Liver (tissue), 9 donors: ENCODE results near the gene ACSS2. TPM values are rescaled to one million over a fixed set of nuclear protein-coding genes. Genes with fewer than 3 reads are reported as not detected.

ENCODE experiments used
- DNase-seq: peaks from one replicate; pipeline ENCODE4 v3.0.0-alpha.2; 2017; ENCODE audit warnings: low spot score
- H3K27ac ChIP-seq, 2 donors: one replicate each; pipeline ENCODE4 v1.7.0; 2013; ENCODE audit warnings: inconsistent platforms in 2 of 2, low read length in 2 of 2, control low read depth in 1 of 2, low read depth in 1 of 2, mild to moderate bottlenecking in 1 of 2
- H3K27me3 ChIP-seq, 4 donors: one replicate each; pipeline versions ENCODE4 v1.6.1 to v1.7.0; 2013; ENCODE audit warnings: low read length in 3 of 4, inconsistent platforms in 1 of 4, mild to moderate bottlenecking in 1 of 4, moderate library complexity in 1 of 4; ENCODE audit not compliant: control insufficient read depth in 4 of 4, insufficient read depth in 4 of 4
- H3K36me3 ChIP-seq, 4 donors: one replicate each; pipeline versions ENCODE4 v1.6.1 to v1.7.0; 2013; ENCODE audit warnings: low read length in 3 of 4, mild to moderate bottlenecking in 3 of 4, low read depth in 1 of 4, moderate library complexity in 1 of 4; ENCODE audit not compliant: control insufficient read depth in 4 of 4, insufficient read depth in 3 of 4
- H3K4me1 ChIP-seq, 4 donors: one replicate each; pipeline versions ENCODE4 v1.6.1 to v1.7.0; 2013; ENCODE audit warnings: low read length in 3 of 4, mild to moderate bottlenecking in 3 of 4, moderate library complexity in 1 of 4; ENCODE audit not compliant: control insufficient read depth in 4 of 4, insufficient read depth in 4 of 4
- H3K4me3 ChIP-seq, 3 donors: one replicate each; pipeline versions ENCODE4 v1.6.1 to v1.7.0; 2013; ENCODE audit warnings: low read length in 3 of 3, control low read depth in 1 of 3, low read depth in 1 of 3, mild to moderate bottlenecking in 1 of 3
- H3K9ac ChIP-seq, 2 donors: one replicate each; pipeline ENCODE4 v1.7.0; 2013; ENCODE audit warnings: low read length in 2 of 2, mild to moderate bottlenecking in 2 of 2, moderate library complexity in 2 of 2, control low read depth in 1 of 2, low read depth in 1 of 2
- H3K9me3 ChIP-seq, 4 donors: one replicate each; pipeline versions ENCODE4 v1.6.1 to v1.7.0; 2013; ENCODE audit warnings: low read length in 3 of 4; ENCODE audit not compliant: control insufficient read depth in 4 of 4
- ATF3 ChIP-seq: IDR thresholded peaks from 2 replicates; pipeline ENCODE4 v1.6.1; 2016; ENCODE audit warnings: antibody characterized with exemption
- EGR1 ChIP-seq, 2 donors: IDR thresholded peaks; 2 replicates each; pipeline ENCODE4 v1.6.1; 2016 to 2018; ENCODE audit warnings: antibody characterized with exemption in 2 of 2, low read depth in 2 of 2
- FOXA1 ChIP-seq: IDR thresholded peaks from 2 replicates; pipeline ENCODE4 v1.6.1; 2016; ENCODE audit warnings: antibody characterized with exemption
- FOXA2 ChIP-seq: IDR thresholded peaks from 2 replicates; pipeline ENCODE4 v1.6.1; 2016; ENCODE audit warnings: antibody characterized with exemption
- GABPA ChIP-seq, 2 donors: IDR thresholded peaks in 1 of 2; conservative IDR thresholded peaks in 1 of 2; 2 replicates each; pipeline ENCODE4 v1.6.1; 2016; ENCODE audit warnings: antibody characterized with exemption in 2 of 2, mild to moderate bottlenecking in 1 of 2, moderate library complexity in 1 of 2
- HNF4A ChIP-seq, 2 donors: conservative IDR thresholded peaks; 2 replicates each; pipeline ENCODE4 v1.6.1; 2016; ENCODE audit warnings: antibody characterized with exemption in 2 of 2, mild to moderate bottlenecking in 2 of 2
- HNF4G ChIP-seq: IDR thresholded peaks from 2 replicates; pipeline ENCODE4 v1.6.1; 2016; ENCODE audit warnings: antibody characterized with exemption
- JUND ChIP-seq, 2 donors: IDR thresholded peaks; 2 replicates each; pipeline ENCODE4 v1.6.1; 2016; ENCODE audit warnings: antibody characterized with exemption in 2 of 2
- MAX ChIP-seq: IDR thresholded peaks from 2 replicates; pipeline ENCODE4 v1.6.1; 2016; ENCODE audit warnings: antibody characterized with exemption
- NR2F2 ChIP-seq: IDR thresholded peaks from 2 replicates; pipeline ENCODE4 v1.6.1; 2016; ENCODE audit warnings: antibody characterized with exemption
- RAD21 ChIP-seq, 2 donors: IDR thresholded peaks; 2 replicates each; pipeline ENCODE4 v1.6.1; 2016; ENCODE audit warnings: antibody characterized with exemption in 2 of 2, mild to moderate bottlenecking in 2 of 2
- RXRA ChIP-seq, 2 donors: IDR thresholded peaks; 2 replicates each; pipeline ENCODE4 v1.6.1; 2017 to 2018; ENCODE audit warnings: antibody characterized with exemption in 2 of 2, mild to moderate bottlenecking in 1 of 2
- SP1 ChIP-seq: IDR thresholded peaks from 2 replicates; pipeline ENCODE4 v1.6.1; 2018; ENCODE audit warnings: antibody characterized with exemption, mild to moderate bottlenecking
- TAF1 ChIP-seq: conservative IDR thresholded peaks from 2 replicates; pipeline ENCODE4 v1.6.1; 2016; ENCODE audit warnings: antibody characterized with exemption, mild to moderate bottlenecking
- YY1 ChIP-seq: IDR thresholded peaks from 2 replicates; pipeline ENCODE4 v1.6.1; 2016; ENCODE audit warnings: antibody characterized with exemption, mild to moderate bottlenecking
- ZBTB33 ChIP-seq: IDR thresholded peaks from 2 replicates; pipeline ENCODE4 v1.6.1; 2016; ENCODE audit warnings: antibody characterized with exemption
- WGBS: extraction: QIAGEN DNeasy Blood & Tissue Kit; methylation state at CpG from one replicate; pipeline ENCODE4 v1.1.7; 2013; 5-methylcytosine and 5-hydroxymethylcytosine counted together
- polyA plus RNA-seq, 2 donors: library from polyadenylated mRNA; stranded (reverse) in 1 of 2; unstranded in 1 of 2; fragments of 200-250 nt in 1 of 2; fragments of >200 nt in 1 of 2; fragmentation: Nextera tagmentation in 1 of 2; extraction: Ambion mirVana in 1 of 2; gene quantifications; one replicate each; pipeline versions ENCODE4 v1.2.1 to v1.2.3, GENCODE V29; 2013 to 2015
- total RNA-seq, 2 donors: library from RNA; depleted of rRNA; stranded (reverse); fragments of >200 nt; gene quantifications; one replicate each; pipeline ENCODE4 v1.2.3, GENCODE V29; 2014
- TF ChIP-seq, protein P1 (sequence below): fragments of 150-350 bp; IDR thresholded peaks from 2 replicates; pipeline ENCODE4 v1.5.1; 2017; ENCODE audit warnings: improper control_type of control experiment, low read depth, low read length; ENCODE audit not compliant: missing input control
- TF ChIP-seq, protein P2 (sequence below): IDR thresholded peaks from 2 replicates; pipeline ENCODE4 v1.6.1; 2016; ENCODE audit warnings: antibody characterized with exemption, mild to moderate bottlenecking
- donor health status: healthy.
- donor health status: healthy.
- donor health status: healthy.
- donor health status: healthy.
- donor health status: healthy.

The ACSS2 gene
- total and polyA plus RNA-seq, 4 donors: 29.8 to 260 (median 80.0) TPM

DNA sequence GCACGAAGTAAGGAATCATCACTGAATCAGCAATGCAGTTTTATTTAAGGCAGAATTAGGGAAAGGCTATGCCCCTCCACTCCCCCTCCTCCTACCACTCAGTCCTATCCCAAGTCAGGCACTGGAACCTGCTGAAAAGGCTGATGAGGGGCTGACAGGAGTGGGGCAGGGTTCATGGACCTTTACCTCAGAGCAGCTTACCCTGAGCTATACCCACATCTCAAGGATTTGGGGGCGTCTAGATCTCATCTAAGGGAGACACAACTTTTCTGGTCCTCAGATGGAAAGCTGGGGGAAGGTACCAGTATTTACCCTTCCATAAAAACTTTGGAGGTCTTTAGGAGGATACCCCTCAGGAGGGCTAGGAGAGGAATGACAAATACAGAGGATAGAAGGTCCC is 52.0 kb downstream of the ACSS2 start:
- 90% methylated on average over 2 of the region's 2 CpGs for WGBS
- Histone ChIP-seq H3K4me1 (no peaks in the 10 kb centered on the region), H3K36me3 (peaks cover 11 to 73% (median 54%) of the 10 kb centered on the region in 4 donors), H3K9ac (no peak overlapping the region), H3K27ac (no peak overlapping the region), H3K4me3 (no peak overlapping the region), H3K27me3 (no peaks in the 10 kb centered on the region), H3K9me3 (no peaks in the 10 kb centered on the region)
- TF ChIP-seq RAD21 (IDR thresholded peaks at IDR 0.05): no peak
- no peak for TF ChIP-seq GABPA (IDR thresholded peaks at IDR 0.05 in 1 of 2, conservative IDR thresholded peaks at IDR 0.05 in 1 of 2)
- TF ChIP-seq, protein P1, sequence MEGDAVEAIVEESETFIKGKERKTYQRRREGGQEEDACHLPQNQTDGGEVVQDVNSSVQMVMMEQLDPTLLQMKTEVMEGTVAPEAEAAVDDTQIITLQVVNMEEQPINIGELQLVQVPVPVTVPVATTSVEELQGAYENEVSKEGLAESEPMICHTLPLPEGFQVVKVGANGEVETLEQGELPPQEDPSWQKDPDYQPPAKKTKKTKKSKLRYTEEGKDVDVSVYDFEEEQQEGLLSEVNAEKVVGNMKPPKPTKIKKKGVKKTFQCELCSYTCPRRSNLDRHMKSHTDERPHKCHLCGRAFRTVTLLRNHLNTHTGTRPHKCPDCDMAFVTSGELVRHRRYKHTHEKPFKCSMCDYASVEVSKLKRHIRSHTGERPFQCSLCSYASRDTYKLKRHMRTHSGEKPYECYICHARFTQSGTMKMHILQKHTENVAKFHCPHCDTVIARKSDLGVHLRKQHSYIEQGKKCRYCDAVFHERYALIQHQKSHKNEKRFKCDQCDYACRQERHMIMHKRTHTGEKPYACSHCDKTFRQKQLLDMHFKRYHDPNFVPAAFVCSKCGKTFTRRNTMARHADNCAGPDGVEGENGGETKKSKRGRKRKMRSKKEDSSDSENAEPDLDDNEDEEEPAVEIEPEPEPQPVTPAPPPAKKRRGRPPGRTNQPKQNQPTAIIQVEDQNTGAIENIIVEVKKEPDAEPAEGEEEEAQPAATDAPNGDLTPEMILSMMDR: no peak
- no peak for TF ChIP-seq SP1
- TF ChIP-seq, protein P2, sequence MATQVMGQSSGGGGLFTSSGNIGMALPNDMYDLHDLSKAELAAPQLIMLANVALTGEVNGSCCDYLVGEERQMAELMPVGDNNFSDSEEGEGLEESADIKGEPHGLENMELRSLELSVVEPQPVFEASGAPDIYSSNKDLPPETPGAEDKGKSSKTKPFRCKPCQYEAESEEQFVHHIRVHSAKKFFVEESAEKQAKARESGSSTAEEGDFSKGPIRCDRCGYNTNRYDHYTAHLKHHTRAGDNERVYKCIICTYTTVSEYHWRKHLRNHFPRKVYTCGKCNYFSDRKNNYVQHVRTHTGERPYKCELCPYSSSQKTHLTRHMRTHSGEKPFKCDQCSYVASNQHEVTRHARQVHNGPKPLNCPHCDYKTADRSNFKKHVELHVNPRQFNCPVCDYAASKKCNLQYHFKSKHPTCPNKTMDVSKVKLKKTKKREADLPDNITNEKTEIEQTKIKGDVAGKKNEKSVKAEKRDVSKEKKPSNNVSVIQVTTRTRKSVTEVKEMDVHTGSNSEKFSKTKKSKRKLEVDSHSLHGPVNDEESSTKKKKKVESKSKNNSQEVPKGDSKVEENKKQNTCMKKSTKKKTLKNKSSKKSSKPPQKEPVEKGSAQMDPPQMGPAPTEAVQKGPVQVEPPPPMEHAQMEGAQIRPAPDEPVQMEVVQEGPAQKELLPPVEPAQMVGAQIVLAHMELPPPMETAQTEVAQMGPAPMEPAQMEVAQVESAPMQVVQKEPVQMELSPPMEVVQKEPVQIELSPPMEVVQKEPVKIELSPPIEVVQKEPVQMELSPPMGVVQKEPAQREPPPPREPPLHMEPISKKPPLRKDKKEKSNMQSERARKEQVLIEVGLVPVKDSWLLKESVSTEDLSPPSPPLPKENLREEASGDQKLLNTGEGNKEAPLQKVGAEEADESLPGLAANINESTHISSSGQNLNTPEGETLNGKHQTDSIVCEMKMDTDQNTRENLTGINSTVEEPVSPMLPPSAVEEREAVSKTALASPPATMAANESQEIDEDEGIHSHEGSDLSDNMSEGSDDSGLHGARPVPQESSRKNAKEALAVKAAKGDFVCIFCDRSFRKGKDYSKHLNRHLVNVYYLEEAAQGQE: no peak
- no peak for TF ChIP-seq EGR1 (IDR thresholded peaks at IDR 0.05; ENCODE audit: low read depth in 2 of 2)
- TF ChIP-seq HNF4A (conservative IDR thresholded peaks at IDR 0.05): no peak
- no peak for TF ChIP-seq FOXA2
- TF ChIP-seq RXRA (IDR thresholded peaks at IDR 0.05): no peak
- no peak for TF ChIP-seq ZBTB33
- TF ChIP-seq NR2F2: no peak
- no peak for TF ChIP-seq FOXA1
- TF ChIP-seq MAX: no peak
- TF ChIP-seq YY1: no peak
- no peak for TF ChIP-seq JUND (IDR thresholded peaks at IDR 0.05)
- TF ChIP-seq TAF1: no peak
- no peak for TF ChIP-seq HNF4G
- no peak for TF ChIP-seq ATF3
- no peak for DNase-seq
